Right lobe of liver (tissue), 6 donors: Measurements from ENCODE around the gene CD276. TPM values are rescaled to one million over a fixed set of nuclear protein-coding genes. Genes with fewer than 3 reads are reported as not detected.

Experiments
- ATAC-seq, 4 donors: fragments of 200-7000 bp; cut with Tn5 transposase; one replicate each; pipeline ENCODE4 v1.9.1; 2020; ENCODE audit warnings: mild to moderate bottlenecking in 4 of 4, moderate library complexity in 4 of 4
- DNase-seq, 3 donors: peaks; one replicate each; pipeline ENCODE4 v3.0.0-alpha.2; 2020
- H3K27ac ChIP-seq, 3 donors: fragments of 200-600 bp; one replicate each; pipeline ENCODE4 v1.8.0; 2022
- H3K27me3 ChIP-seq, 2 donors: fragments of 200-600 bp; one replicate each; pipeline ENCODE4 v1.8.0; 2022
- H3K36me3 ChIP-seq, 4 donors: fragments of 200-600 bp; sonication (generic) in 1 of 4; one replicate each; pipeline versions ENCODE4 v1.5.1 to v1.8.0; 2017 to 2022; ENCODE audit warnings: control low read depth in 1 of 4
- H3K4me1 ChIP-seq, 4 donors: fragments of 200-600 bp; sonication (generic) in 1 of 4; one replicate each; pipeline versions ENCODE4 v1.5.1 to v1.8.0; 2017 to 2022; ENCODE audit warnings: control low read depth in 1 of 4
- H3K4me3 ChIP-seq, 3 donors: fragments of 200-600 bp; one replicate each; pipeline ENCODE4 v1.8.0; 2022
- H3K9me3 ChIP-seq, 4 donors: fragments of 200-600 bp; sonication (generic) in 1 of 4; one replicate each; pipeline versions ENCODE4 v1.5.1 to v1.8.0; 2017 to 2022; ENCODE audit warnings: control low read depth in 1 of 4
- POLR2A ChIP-seq: fragments of 450-650 bp; IDR thresholded peaks from one replicate; pipeline ENCODE4 v1.6.1; 2017; ENCODE audit warnings: antibody characterized with exemption, mild to moderate bottlenecking
- WGBS: methylation state at CpG from one replicate; pipeline ENCODE4 v1.1.6; 2018; ENCODE audit warnings: low coverage, low lambda C conversion rate; ENCODE audit not compliant: insufficient coverage; ENCODE audit errors: missing lambda C conversion rate; 5-methylcytosine and 5-hydroxymethylcytosine counted together
- intact Hi-C, 2 donors: fragments of 100-400 bp; cut with DNase I; formaldehyde crosslinking; loops; one replicate each; pipeline versions ENCODE4 v1.11.2 to v1.14.1; 2022
- total RNA-seq, 6 experiments: library from RNA; depleted of rRNA in 2 of 6; stranded (reverse); fragments of >200 nt in 2 of 6; fragmentation: NEBNext Ultra II Directional in 3 of 6; extraction: Animal tissue kit (Norgen Biotek cat#: 25700) in 3 of 6; gene quantifications; one replicate each; pipeline versions ENCODE4 v1.1.0 to v1.2.4, GENCODE V29; 2016 to 2023
- TF ChIP-seq, protein P1 (sequence below), 4 donors: fragments of 200-600 bp in 3 of 4; fragments of 450-650 bp in 1 of 4; IDR thresholded peaks; one replicate each; pipeline versions ENCODE4 v1.5.1 to v1.8.0; 2016 to 2022; ENCODE audit warnings: antibody characterized with exemption in 4 of 4, mild to moderate bottlenecking in 2 of 4
- donor health status: DM: no; HTN: yes; CAD: no.
- donor health status: DM: no; HTN: no; CAD: no.
- donor health status: DM: no; HTN: no; CAD: no.
- donor health status: DM: no; HTN: yes; CAD: no.
- donor health status: DM: no; HTN: yes; CAD: no.

CD276 gene
- total RNA-seq, 6 experiments from 2014 or later, result 18.8 to 56.5 (median 23.8) TPM

DNA sequence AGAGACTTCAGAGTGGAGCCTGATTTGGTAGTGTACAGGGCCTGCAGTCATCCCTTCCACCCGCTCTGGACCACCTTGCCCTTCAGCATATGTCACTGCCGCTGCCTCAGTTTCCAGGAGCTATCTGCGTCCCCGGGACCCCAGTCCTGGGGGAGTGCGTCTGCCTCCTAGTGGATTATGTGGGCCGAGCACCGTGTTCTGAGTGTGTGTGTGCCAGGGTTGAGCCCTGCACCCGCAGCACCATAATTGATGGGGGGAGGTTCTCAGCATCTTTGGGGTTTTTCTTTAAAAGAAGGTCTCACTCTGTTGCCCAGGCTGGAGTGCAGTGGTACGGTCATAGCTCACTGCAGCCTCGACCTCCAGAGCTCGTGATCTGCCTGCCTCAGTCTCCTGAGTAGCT, 33.6 kb downstream of the CD276 start:
- intact Hi-C loops, result no loop called here
- ATAC-seq (no peak), DNase-seq (no peak)
- TF ChIP-seq, protein P1, sequence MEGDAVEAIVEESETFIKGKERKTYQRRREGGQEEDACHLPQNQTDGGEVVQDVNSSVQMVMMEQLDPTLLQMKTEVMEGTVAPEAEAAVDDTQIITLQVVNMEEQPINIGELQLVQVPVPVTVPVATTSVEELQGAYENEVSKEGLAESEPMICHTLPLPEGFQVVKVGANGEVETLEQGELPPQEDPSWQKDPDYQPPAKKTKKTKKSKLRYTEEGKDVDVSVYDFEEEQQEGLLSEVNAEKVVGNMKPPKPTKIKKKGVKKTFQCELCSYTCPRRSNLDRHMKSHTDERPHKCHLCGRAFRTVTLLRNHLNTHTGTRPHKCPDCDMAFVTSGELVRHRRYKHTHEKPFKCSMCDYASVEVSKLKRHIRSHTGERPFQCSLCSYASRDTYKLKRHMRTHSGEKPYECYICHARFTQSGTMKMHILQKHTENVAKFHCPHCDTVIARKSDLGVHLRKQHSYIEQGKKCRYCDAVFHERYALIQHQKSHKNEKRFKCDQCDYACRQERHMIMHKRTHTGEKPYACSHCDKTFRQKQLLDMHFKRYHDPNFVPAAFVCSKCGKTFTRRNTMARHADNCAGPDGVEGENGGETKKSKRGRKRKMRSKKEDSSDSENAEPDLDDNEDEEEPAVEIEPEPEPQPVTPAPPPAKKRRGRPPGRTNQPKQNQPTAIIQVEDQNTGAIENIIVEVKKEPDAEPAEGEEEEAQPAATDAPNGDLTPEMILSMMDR (IDR thresholded peaks at IDR 0.05), result peak in 1 of 4 donors; percentile 6
- no peak for TF ChIP-seq POLR2A
- Histone ChIP-seq H3K9me3 (no peaks in the 10 kb centered on the region), H3K36me3 (peaks cover 0 to 10% (median 2%) of the 10 kb centered on the region in 4 donors), H3K4me1 (no peaks in the 10 kb centered on the region), H3K4me3 (no peak overlapping the region), H3K27me3 (no peaks in the 10 kb centered on the region), H3K27ac (no peak overlapping the region)
- WGBS, result 33% methylated on average over 2 of the region's 11 CpGs

GRCh38 chr15:73718694-73719093, 34.5 kb downstream of the CD276 start:
- intact Hi-C loops, result no loop called here
- no peak overlapping the region for H3K27ac ChIP-seq
- H3K4me3 ChIP-seq, result no peak overlapping the region
- TF ChIP-seq, protein P1 (IDR thresholded peaks at IDR 0.05), result no peak
- TF ChIP-seq POLR2A, result no peak
- H3K4me1 ChIP-seq, result no peaks in the 10 kb centered on the region
- peak in 1 of 4 donors; percentile 20 for ATAC-seq
- H3K36me3 ChIP-seq, result peaks cover 0 to 2% (median under 1%) of the 10 kb centered on the region in 4 donors
- H3K27me3 ChIP-seq, result no peaks in the 10 kb centered on the region
- DNase-seq, result no peak
- no peaks in the 10 kb centered on the region for H3K9me3 ChIP-seq
- WGBS, result 57% methylated on average over 4 of the region's 4 CpGs

DNA sequence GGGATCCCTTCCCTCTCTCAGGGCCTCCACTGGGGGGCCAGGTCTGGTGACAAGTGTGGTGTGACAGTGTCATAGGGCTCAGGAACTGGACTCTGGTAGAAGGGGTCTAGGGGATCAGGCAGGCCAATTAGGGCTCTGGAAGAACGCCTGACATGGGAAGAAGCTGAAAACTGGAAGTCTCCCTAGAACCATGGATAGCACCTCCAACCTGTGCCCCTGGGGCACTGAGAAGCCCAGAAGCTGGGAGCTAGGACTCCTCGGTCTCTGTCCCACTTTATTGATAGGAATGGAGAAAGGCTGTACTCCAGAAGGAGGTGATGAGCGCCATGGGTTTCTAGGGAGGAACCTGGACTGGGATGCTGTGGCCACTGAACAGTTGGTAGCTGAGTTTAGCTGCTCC, 38.2 kb downstream of the CD276 start:
- no peaks in the 10 kb centered on the region for H3K4me1 ChIP-seq
- H3K36me3 ChIP-seq, result no peaks in the 10 kb centered on the region
- TF ChIP-seq, protein P1 (IDR thresholded peaks at IDR 0.05), result no peak
- TF ChIP-seq POLR2A, result no peak
- H3K27ac ChIP-seq, result no peak overlapping the region
- DNase-seq (no peak), ATAC-seq (no peak)
- no CpG with 5 or more reads among the region's 3 CpGs for WGBS
- no peaks in the 10 kb centered on the region for H3K9me3 ChIP-seq
- intact Hi-C loops, result no loop called here
- H3K4me3 ChIP-seq, result no peak overlapping the region
- H3K27me3 ChIP-seq, result no peaks in the 10 kb centered on the region

DNA sequence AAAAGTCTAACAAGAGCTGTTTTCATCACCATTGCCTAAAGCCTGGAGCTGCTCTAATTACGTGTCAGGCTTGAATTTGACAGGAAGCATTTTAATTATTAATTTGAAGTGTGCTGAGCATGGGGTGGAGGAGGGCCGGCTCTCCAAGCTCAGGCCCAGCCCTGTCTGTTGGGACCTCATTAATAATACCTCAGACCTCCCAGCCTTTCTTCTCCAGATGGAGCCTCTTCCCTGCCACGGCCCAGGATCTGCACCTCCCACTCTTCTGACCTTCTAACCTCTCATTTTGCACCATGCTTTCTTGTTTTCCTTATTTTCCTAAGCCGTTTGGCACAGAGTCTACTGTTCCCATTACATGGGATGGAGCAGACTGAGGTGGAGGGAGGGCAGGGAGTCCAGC, 39.0 kb downstream of the CD276 start:
- no peak for ATAC-seq
- 54% methylated on average over 4 of the region's 4 CpGs for WGBS

More for the DNA sequence above, 39.0 kb downstream of the CD276 start:
- no peaks in the 10 kb centered on the region for H3K27me3 ChIP-seq
- H3K27ac ChIP-seq, result no peak overlapping the region
- no peak overlapping the region for H3K4me3 ChIP-seq
- no peaks in the 10 kb centered on the region for H3K36me3 ChIP-seq
- no peak for DNase-seq
- TF ChIP-seq, protein P1 (IDR thresholded peaks at IDR 0.05), result no peak
- no peak for TF ChIP-seq POLR2A
- H3K9me3 ChIP-seq, result no peaks in the 10 kb centered on the region
- H3K4me1 ChIP-seq, result no peaks in the 10 kb centered on the region
- intact Hi-C loops, result no loop called here
